Ovary (tissue), 9 donors: Measurements from ENCODE around the gene CERKL. TPM values are rescaled to one million over a fixed set of nuclear protein-coding genes. Genes with fewer than 3 reads are reported as not detected.

Experiments
- DNase-seq, 5 donors: peaks; one replicate each; pipeline ENCODE4 v3.0.0-alpha.2; 2019 to 2020
- H3K27ac ChIP-seq, 2 donors: fragments of 200-600 bp; one replicate each; pipeline versions ENCODE4 v1.5.1 to v1.8.0; 2019 to 2022
- H3K27me3 ChIP-seq: fragments of 200-600 bp; one replicate; pipeline ENCODE4 v1.8.0; 2022
- H3K36me3 ChIP-seq: fragments of 200-600 bp; sonication (generic); one replicate; pipeline ENCODE4 v1.5.1; 2019
- H3K4me1 ChIP-seq: one replicate; pipeline ENCODE4 v1.8.1; 2013; ENCODE audit warnings: mild to moderate bottlenecking, moderate library complexity; ENCODE audit not compliant: insufficient read depth
- H3K4me3 ChIP-seq: fragments of 200-600 bp; sonication (generic); one replicate; pipeline ENCODE4 v1.5.1; 2017
- H3K9me3 ChIP-seq, 2 donors: fragments of 200-600 bp in 1 of 2; sonication (generic) in 1 of 2; one replicate each; pipeline versions ENCODE4 v1.5.1 to v1.8.1; 2013 to 2019; ENCODE audit warnings: mild to moderate bottlenecking in 1 of 2, moderate library complexity in 1 of 2
- EP300 ChIP-seq: sonication (generic); formaldehyde crosslinking; IDR thresholded peaks from one replicate; pipeline ENCODE4 v1.6.1; 2017; ENCODE audit warnings: antibody characterized with exemption
- POLR2A ChIP-seq: fragments of 450-650 bp; IDR thresholded peaks from one replicate; pipeline ENCODE4 v1.6.1; 2017; ENCODE audit warnings: antibody characterized with exemption, mild to moderate bottlenecking, moderate library complexity
- WGBS, 3 donors: extraction: QIAGEN DNeasy Blood & Tissue Kit in 1 of 3; methylation state at CpG; one replicate each; pipeline versions ENCODE4 v1.1.5 to v1.1.7; 2013 to 2017; 5-methylcytosine and 5-hydroxymethylcytosine counted together
- intact Hi-C, 4 donors: fragments of 100-400 bp; cut with DNase I; formaldehyde crosslinking; loops; one replicate each; pipeline versions ENCODE4 v1.11.0 to v1.15.1; 2022 to 2023
- polyA plus RNA-seq, 2 donors: library from polyadenylated mRNA; stranded (reverse); fragments of 200-250 nt in 1 of 2; fragments of 350-450 nt in 1 of 2; fragmentation: Illumina TruSeq in 1 of 2; extraction: RNeasy Lipid Tissue Mini Kit (QIAGEN cat#74804) in 1 of 2; gene quantifications; one replicate each; pipeline ENCODE4 v1.2.3, GENCODE V29; 2013 to 2014
- total RNA-seq, 7 donors: library from RNA; depleted of rRNA in 2 of 7; stranded (reverse); fragments of >200 nt in 2 of 7; fragmentation: NEBNext Ultra II Directional in 3 of 7; extraction: Animal tissue kit (Norgen Biotek cat#: 25700) in 3 of 7; gene quantifications; one replicate each; pipeline versions ENCODE4 v1.1.0 to v1.2.4, GENCODE V29; 2016 to 2023
- TF ChIP-seq, protein P1 (sequence below), 3 donors: fragments of 450-650 bp in 2 of 3; fragments of 200-600 bp in 1 of 3; IDR thresholded peaks; one replicate each; pipeline versions ENCODE4 v1.5.1 to v1.8.0; 2016 to 2022; ENCODE audit warnings: antibody characterized with exemption in 3 of 3, mild to moderate bottlenecking in 1 of 3
- donor health status: DM: no; HTN: no; CAD: no; lungs with moderate emphysema.
- donor health status: DM: no; HTN: no; CAD: no.
- donor health status: Bipolar disorder and iron deficiency.
- donor health status: DM: yes; HTN: yes; CAD: no.
- donor health status: DM: no; HTN: no; CAD: no.
- donor health status: DM: yes; HTN: yes; CAD: no.

Gene CERKL
- total and polyA plus RNA-seq, 9 donors: 0.11 to 6.5 (median 0.22) TPM; not detected in 2

DNA sequence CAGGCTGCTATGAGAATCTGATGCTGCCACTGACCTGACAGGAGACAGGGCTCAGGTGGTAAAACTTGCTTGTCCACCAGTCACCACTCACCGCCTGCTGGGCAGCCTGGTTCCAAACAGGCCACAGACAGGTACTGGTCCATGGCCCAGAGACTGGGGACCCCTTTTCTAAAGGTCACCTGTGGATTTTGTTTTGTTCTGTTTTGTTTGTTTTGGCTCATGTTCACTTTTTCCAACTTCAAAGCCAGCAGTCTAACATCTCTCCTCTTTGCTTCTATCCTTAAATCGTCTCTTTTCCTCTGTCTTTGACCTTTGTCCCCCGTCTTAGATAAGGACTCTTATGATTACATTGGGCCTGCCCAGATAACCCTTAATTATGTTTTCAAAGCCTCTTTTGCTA is 3.3 kb upstream of the CERKL start:
- no peak for DNase-seq
- Histone ChIP-seq H3K36me3 (no peaks in the 10 kb centered on the region), H3K27me3 (no peaks in the 10 kb centered on the region), H3K9me3 (no peaks in the 10 kb centered on the region), H3K4me3 (no peak overlapping the region), H3K27ac (no peak overlapping the region), H3K4me1 (no peaks in the 10 kb centered on the region)
- 44 to 56% (median 47%) methylated on average over 3 of the region's 3 CpGs for WGBS, 3 donors
- TF ChIP-seq POLR2A (no peak), EP300 (no peak)
- TF ChIP-seq, protein P1, sequence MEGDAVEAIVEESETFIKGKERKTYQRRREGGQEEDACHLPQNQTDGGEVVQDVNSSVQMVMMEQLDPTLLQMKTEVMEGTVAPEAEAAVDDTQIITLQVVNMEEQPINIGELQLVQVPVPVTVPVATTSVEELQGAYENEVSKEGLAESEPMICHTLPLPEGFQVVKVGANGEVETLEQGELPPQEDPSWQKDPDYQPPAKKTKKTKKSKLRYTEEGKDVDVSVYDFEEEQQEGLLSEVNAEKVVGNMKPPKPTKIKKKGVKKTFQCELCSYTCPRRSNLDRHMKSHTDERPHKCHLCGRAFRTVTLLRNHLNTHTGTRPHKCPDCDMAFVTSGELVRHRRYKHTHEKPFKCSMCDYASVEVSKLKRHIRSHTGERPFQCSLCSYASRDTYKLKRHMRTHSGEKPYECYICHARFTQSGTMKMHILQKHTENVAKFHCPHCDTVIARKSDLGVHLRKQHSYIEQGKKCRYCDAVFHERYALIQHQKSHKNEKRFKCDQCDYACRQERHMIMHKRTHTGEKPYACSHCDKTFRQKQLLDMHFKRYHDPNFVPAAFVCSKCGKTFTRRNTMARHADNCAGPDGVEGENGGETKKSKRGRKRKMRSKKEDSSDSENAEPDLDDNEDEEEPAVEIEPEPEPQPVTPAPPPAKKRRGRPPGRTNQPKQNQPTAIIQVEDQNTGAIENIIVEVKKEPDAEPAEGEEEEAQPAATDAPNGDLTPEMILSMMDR (IDR thresholded peaks at IDR 0.05): no peak
- intact Hi-C loops: no loop called here

DNA sequence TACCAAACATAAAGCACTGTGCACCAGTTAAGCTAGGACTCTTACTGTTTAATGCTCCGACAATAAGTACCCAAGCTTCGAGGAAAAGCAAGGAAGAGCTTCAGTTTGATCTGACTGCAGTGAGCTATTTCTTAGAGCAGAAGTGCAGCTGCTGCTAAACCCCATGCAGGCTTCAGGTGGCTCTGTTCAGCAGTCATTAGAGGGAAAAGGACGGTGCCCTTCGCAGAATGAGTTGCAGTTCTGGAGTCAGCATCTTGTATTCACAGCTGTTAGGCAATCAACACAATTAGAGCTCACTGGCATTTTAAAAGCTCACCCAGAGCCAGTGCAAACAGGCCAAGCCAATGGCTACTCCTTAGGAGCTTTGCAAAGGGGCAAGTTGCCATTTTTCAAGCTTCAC is 1.5 kb upstream of the CERKL start:
- no peak for DNase-seq
- 63 to 66% (median 64%) methylated on average over 4 of the region's 4 CpGs for WGBS, 3 donors
- Histone ChIP-seq H3K4me1 (no peaks in the 10 kb centered on the region), H3K27ac (no peak overlapping the region), H3K27me3 (no peaks in the 10 kb centered on the region), H3K4me3 (no peak overlapping the region), H3K36me3 (no peaks in the 10 kb centered on the region), H3K9me3 (no peaks in the 10 kb centered on the region)
- intact Hi-C loops: no loop called here
- TF ChIP-seq POLR2A (no peak), EP300 (no peak)
- TF ChIP-seq, protein P1 (IDR thresholded peaks at IDR 0.05): no peak

DNA sequence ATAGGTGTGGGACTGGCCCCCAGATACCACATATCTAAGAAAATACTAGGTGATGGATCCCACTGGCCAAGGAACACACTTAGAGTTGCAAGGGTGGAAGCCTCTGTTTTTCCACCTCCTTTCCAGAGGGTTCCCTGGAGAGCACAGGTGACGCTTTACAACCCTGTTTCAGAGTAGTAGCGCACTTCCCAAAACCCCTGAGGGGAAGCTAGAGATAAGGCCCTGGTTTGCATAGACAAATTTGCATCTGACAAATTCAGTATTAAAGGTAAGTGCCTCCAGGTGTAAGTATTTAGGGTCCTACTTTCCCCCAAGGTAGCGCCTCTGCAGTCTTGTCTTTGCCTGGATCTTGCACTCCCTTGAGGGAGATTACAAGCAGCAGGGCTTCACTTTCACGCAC is 474 bp upstream of the CERKL start:
- WGBS, 3 donors: 74 to 80% (median 76%) methylated on average over 4 of the region's 4 CpGs
- H3K4me3 ChIP-seq: no peak overlapping the region

DNA sequence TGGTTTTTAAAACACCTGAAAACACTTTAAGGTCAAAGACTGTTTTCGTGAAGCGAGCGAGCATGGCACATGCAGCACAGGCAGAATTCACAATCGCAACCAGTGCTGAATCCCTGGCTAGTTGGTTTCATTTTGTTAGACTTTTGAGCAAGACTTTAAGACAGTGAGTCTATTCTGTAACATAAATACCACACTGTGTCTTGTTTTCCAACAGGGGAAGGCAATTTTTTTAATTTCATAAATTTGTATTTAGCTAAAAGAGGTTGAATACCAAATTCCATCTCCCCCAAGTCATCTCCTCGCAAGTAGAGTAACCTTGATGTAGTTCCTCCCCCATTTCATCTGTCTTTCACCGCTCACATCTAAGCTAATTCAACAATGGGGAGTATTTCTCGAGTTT is 1.4 kb downstream of the CERKL start:
- TF ChIP-seq POLR2A (no peak), EP300 (no peak)
- TF ChIP-seq, protein P1 (IDR thresholded peaks at IDR 0.05): no peak
- 70 to 73% (median 70%) methylated on average over 7 of the region's 7 CpGs for WGBS, 3 donors
- Histone ChIP-seq H3K9me3 (no peaks in the 10 kb centered on the region), H3K36me3 (no peaks in the 10 kb centered on the region), H3K4me3 (no peak overlapping the region), H3K27me3 (no peaks in the 10 kb centered on the region), H3K4me1 (no peaks in the 10 kb centered on the region), H3K27ac (no peak overlapping the region)
- DNase-seq: no peak
- intact Hi-C loops: no loop called here

More for the DNA sequence above, 474 bp upstream of the CERKL start:
- intact Hi-C loops: no loop called here
- H3K4me1 ChIP-seq: no peaks in the 10 kb centered on the region
- no peak overlapping the region for H3K27ac ChIP-seq
- H3K27me3 ChIP-seq: no peaks in the 10 kb centered on the region
- H3K9me3 ChIP-seq: no peaks in the 10 kb centered on the region
- H3K36me3 ChIP-seq: no peaks in the 10 kb centered on the region
- no peak for TF ChIP-seq POLR2A
- TF ChIP-seq, protein P1 (IDR thresholded peaks at IDR 0.05): no peak
- no peak for TF ChIP-seq EP300
- DNase-seq: no peak
